NCI-H1694 (cell line): ENCODE data around the gene KDELR3.
"Not testable (repeated sequence)": the region's sequence is repeated elsewhere in the genome, so short reads cannot be mapped to it uniquely, and the experiment has no call there.

ENCODE experiments used
- DNase-seq: peaks from one replicate; lab custom pipeline; 2025; lab: John Stamatoyannopoulos, UW

Gene KDELR3

GRCh38 chr22:38456841-38457699 is 10.8 kb upstream of the KDELR3 start:
- no peak for DNase-seq

GRCh38 chr22:38460426-38460840 is 7.5 kb upstream of the KDELR3 start:
- DNase-seq, result no peak

DNA sequence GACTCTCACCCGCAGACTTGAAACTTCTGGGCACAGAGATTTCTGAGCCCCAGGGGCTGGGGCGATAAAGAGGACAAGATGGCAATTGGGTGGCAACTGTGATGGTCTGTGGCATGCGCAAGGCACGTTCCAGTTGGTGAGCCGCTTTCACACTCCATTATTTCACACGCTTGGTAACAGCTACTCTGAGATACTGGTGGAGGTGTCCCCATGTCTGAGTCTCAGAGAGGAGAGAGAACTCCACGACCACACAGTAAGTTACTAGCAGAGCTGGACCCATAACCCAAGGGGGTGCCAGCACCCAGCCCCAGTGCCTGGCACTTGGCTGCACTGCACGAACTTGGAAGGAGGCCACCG is 6.9 kb upstream of the KDELR3 start:
- DNase-seq, result no peak

DNA sequence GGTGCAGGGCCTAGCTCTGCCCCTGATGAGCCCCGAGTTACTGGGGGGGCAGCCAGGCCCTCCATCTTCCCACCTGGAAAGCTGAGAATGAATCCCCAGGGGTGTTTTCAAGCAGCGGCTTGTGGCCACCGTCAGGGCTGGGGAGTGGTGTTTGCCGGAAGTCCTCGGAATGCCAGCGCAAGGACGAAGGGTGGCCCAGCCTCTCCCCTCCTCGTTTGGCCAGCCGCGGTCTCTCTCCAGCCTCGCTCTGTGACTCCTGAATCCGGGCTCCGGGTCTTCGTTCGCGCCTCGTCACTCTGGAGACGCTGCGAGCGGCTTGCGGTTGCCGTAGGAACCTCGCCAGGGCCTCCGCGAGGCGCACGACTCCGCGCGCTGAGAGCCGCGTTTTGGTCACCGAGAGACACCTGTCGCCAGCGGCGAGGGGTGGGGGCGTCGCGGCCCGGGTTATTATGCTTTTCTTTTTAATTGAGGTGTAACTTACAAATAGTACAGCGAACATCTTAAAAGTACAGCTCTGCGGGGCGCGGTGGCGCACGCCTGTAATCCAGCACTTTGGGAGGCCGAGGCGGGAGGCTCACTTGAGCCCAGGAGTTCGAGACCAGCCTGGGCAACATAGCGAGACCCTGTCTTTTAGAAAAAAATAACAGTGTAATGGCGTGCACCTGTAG is 6.3 kb upstream of the KDELR3 start:
- peak; percentile 23 for DNase-seq

DNA sequence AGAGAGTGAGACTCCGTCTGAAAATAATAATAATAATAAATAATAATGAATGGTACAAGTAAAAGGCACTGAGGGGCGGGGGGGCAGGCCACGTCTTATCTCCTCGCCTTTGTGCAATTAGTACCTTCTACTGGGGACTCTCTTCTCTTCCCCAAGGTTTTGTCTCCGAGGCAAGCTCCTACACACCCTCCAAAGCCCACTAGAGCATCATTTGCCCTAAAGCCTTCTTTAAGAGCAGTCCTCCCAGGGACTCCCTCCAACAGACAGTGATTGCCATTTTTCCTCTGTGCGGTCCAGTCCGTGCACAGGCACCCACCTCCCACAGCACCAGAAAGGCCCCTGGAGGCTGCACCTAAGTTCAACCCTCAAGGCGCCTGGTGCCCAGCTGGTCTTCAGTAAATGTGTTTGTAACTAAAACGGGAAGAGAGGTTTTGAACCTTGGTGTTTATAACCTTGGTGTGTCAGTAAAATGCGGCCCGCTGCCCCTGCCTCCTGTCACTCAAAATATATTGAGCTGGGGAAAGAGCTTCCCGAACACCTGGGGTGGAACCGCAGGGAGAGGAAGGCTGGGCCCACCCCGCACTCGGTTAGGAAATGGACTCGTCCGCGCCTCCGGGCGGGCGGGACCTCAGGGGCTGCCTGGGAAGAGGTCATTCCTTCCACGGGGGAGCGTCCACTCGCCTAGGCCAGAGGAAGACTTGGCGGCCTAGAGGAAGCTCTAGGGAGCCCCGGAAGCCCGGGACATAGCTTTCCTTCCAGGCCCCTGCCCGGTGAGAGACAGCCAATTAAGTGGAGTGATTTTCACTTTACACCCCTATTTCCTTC is 4.7 kb upstream of the KDELR3 start:
- DNase-seq, result no peak

- no peak for DNase-seq
Measured at GRCh38 chr22:38464992-38465672, 2.8 kb upstream of the KDELR3 start.

- DNase-seq, result no peak
Measured at GRCh38 chr22:38465673-38466490, 2.0 kb upstream of the KDELR3 start.

GRCh38 chr22:38467438-38467903 is 425 bp upstream of the KDELR3 start:
- no peak for DNase-seq

DNA sequence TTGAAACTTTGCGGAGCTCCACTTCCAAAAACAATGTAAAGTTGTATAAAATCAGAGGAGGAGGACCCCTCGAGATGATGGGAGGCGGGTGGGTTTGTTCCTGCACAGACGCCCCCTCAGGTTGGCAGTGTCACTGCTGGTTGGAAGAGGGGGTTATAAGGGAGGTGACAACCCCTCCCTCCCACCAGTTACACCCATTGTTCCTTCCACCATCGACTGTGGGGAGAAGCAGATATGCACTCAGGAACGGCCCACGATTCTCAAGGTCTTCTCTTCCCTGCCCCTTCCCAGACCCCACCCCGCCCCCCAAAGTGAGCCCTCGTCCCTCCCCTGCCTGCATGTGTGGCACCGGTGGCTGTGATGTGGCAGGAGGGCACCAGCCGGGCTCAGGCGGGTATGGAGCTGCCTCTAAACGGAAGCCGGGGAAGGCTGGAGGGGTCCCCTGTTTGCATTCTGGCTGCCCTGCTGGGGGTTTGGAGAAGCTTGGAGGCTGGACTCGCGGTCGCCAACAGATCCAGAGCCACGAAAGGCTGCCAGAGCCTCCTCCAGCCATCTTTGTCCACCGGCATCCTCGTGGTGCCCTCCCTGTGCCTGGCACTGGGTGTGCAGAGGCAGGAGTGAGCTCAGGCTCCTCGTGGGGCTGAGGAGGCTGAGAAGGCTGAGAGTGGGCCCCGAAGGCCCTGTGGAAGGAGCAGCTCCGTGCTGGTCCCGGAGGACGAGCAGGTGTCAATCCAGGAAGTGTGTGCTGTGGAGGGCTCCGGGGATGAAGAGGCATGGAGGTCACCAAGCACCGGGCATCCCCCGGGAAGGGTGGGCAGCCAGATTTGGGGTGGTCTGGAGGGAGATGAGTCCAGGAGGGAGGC is 778 bp downstream of the KDELR3 start:
- no peak for DNase-seq

GRCh38 chr22:38469306-38469781 is 1.4 kb downstream of the KDELR3 start:
- no peak for DNase-seq

- DNase-seq, result not testable (repeated sequence)
Measured at GRCh38 chr22:38470179-38470578, 2.3 kb downstream of the KDELR3 start.

DNA sequence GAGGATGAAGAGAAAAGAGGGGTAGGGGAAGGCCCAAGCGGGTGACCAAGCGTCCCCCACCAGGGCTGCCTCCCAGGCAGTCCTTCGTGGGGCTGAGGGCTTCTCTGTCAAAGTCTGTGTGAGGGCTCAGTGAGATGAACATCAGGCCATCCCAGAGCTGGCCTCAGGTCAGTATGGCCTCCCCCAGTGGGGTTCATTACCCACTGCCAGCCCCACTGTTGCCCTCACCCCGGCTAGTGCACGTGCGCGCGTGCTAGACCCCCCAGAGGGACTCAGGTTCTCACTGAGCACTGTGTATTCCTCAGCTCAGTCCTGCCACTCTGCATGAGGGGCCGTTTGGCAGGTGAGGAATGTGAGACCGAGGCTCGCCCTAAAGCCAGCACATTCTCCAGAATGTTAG is 3.3 kb downstream of the KDELR3 start:
- DNase-seq, result no peak

DNA sequence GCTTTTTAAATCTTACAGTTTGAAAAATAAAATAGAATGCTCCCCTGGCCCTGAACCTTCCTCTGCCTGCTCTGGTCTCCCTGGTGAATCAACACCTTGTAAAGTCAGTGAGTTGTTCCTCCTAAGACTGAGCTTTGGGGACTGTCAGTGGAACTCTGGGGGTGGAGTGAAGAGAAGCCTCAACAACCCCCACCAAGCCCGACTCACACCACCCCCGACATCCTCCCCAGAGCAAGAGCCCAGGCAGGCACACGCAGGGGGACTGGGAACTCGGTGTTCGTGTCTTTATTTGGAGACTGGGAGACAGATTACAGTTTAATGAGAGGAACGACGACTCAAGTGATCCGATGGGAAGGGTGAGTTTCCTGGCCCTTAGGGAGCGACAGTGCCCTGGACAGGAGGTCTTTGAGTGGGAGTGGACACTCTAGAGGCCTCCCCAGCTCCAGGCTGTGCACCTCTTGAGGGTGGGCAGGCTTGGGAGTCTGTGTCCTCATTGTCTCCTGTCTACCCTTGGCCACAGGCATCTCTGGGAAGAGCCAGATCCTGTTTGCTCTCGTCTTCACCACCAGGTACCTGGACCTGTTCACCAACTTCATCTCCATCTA is 6.2 kb downstream of the KDELR3 start:
- DNase-seq, result no peak

DNA sequence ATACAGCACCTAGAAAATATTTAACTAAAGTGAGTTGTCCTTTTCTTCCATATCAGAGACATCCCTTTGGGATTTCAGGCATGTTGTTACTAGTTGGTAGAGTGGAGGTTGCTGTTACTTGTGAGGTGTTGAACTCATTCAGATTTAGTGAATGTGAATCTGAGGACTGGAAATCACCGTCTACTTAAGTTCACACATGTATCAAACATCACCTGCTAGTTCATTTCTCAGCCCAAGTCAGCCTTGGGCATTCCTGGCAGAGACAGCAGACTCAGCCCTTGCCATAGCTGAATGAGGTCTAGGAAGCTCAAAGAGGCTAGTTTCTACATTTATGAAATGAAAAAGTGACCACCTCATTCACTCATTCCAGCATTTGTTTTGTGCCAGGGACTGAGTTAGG is 9.7 kb downstream of the KDELR3 start:
- DNase-seq, result no peak

DNA sequence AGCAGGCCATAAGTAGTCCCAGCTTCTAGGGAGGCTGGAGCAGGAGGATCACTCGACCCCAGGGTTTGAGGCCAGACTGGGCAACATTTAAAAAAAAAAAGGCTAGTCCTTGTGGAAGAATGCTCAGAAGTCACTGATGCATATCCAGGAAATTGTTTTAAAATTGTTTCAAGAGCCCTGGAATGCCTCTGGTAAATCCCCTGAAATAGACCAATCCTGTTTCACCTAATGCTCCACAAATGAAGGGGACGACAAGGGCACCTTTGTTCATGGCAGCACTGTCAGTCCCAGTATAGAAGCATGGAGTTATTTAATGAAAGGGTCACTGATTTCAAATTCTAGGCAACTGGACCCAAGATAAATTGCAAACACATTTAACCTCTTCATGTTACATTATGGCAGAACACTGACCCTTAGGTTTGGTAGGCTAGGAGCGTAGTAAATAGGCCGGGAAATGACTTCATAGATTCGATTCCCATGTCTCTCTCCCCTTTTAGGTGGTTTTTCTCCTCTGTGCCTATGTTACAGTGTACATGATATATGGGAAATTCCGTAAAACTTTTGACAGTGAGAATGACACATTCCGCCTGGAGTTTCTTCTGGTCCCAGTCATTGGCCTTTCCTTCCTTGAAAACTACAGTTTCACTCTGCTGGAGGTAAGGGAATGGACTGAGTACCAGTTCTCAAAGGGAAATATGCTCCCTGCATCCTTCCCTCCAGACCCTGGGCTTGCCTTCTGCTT is 11.4 kb downstream of the KDELR3 start:
- DNase-seq, result no peak

GRCh38 chr22:38481162-38481870 is 13.4 kb downstream of the KDELR3 start:
- DNase-seq, result no peak

- DNase-seq, result no peak
Measured at GRCh38 chr22:38481871-38482332, 14.0 kb downstream of the KDELR3 start.
